Measurements from ENCODE around the gene STK32C.

DNA sequence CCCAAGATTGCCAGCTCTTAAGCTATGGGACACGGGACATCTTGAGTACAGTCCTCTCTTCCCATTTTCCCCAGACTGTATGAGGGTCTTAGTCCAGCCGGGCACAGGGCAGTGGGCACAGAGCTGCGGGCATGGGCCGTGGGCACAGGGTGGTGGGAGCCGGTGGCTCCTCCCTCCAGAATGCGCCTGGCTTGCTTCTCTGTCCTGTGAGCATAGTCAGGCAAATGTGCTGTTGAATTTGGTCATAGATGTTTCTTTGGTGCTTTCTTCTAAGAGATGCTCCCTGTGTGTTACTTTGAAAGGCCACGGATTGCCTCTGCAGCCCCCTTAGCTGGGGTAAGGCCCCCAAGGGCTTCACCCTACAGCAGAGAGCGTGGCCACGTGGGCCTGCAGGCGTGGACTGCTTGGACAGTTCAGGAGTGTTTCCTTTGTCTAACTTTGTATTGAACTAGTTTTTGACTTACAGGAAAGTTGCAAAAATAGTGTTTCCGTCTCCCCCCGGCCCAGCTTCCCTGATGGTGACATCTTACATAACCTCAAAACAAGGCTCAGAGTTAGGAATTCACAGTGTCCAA, 49.0 kb upstream of the STK32C start:
- TF ChIP-seq POLR2A (IDR thresholded peaks at IDR 0.05) = no peak
- no peak for TF ChIP-seq POLR2AphosphoS5 (IDR thresholded peaks at IDR 0.05)
- no peak for TF ChIP-seq CTCF (IDR thresholded peaks at IDR 0.05 in 8 of 11, conservative IDR thresholded peaks at IDR 0.05 in 3 of 11)

Data from spleen (tissue), 7 donors.